Lower leg skin (tissue), 3 donors: ENCODE data around the gene TBC1D22A.

Source experiments
- CTCF ChIP-seq, 3 donors: fragments of 450-650 bp; IDR thresholded peaks; one replicate each; pipeline ENCODE4 v1.5.1; 2016; ENCODE audit warnings: antibody characterized with exemption in 3 of 3, mild to moderate bottlenecking in 3 of 3, moderate library complexity in 2 of 3
- POLR2A ChIP-seq, 2 donors: fragments of 450-650 bp; IDR thresholded peaks; one replicate each; pipeline ENCODE4 v1.6.1; 2016 to 2017; ENCODE audit warnings: antibody characterized with exemption in 2 of 2, mild to moderate bottlenecking in 1 of 2, moderate library complexity in 1 of 2

- TF ChIP-seq CTCF (IDR thresholded peaks at IDR 0.05) (no peak), POLR2A (IDR thresholded peaks at IDR 0.05) (no peak)
Measured at GRCh38 chr22:46966495-46966845, 204.0 kb downstream of the TBC1D22A start.
